Measurements from ENCODE around the gene ACTR8.

DNA sequence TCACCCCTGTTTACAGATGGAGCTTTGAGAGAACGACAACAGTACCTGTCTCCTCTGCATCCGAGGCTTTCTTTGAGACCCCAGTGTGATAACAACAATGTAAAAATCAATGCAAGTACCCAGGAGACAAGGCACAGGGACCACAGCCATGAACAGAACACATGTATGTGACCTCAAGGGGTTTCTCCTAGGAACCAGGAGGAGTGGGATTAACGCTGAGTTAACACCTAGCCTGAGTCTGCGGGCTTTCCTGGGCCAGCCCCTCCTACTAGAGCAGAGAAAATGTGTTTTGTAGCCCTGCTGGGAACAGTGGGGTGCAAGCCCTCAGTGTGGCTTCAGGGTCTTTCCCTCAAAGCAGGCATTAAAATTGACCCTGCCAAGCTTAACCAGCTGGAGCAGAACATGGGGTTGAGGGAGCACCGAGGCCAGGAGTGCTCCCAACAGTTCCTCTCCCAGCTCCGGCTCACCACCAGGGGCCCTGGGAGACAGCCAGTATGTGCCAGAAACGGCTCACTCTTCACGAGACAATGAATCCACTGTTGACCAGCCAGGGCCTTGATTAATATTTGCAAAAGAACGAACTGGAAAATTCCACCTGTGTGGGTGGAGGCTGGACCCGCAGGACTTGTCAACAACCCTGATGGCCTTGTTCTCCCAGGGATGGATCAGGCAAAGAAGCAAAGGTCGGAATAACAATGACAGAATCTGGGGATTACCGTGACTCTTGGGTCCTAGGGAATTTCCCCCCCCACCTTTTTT lies 39.3 kb downstream of the ACTR8 start:
- peak; percentile 42 for TF ChIP-seq CTCF (conservative IDR thresholded peaks at IDR 0.05; ENCODE audit: low read depth, low read length)
- TF ChIP-seq EZH2phosphoT487 (IDR thresholded peaks at IDR 0.05; ENCODE audit: borderline replicate concordance, low read length), result no peak

Measured in PC-3 (cell line).